VCaP (cell line): ENCODE results near the gene METTL17.

ENCODE experiments used
- H3K27ac ChIP-seq: fragments of 450-650 bp; 2 replicates; pipeline ENCODE4 v1.5.1; 2017
- TF ChIP-seq, protein P1 (sequence below): fragments of 450-650 bp; conservative IDR thresholded peaks from 2 replicates; pipeline ENCODE4 v1.5.1; 2017; ENCODE audit warnings: mild to moderate bottlenecking, moderate library complexity

The METTL17 gene

DNA sequence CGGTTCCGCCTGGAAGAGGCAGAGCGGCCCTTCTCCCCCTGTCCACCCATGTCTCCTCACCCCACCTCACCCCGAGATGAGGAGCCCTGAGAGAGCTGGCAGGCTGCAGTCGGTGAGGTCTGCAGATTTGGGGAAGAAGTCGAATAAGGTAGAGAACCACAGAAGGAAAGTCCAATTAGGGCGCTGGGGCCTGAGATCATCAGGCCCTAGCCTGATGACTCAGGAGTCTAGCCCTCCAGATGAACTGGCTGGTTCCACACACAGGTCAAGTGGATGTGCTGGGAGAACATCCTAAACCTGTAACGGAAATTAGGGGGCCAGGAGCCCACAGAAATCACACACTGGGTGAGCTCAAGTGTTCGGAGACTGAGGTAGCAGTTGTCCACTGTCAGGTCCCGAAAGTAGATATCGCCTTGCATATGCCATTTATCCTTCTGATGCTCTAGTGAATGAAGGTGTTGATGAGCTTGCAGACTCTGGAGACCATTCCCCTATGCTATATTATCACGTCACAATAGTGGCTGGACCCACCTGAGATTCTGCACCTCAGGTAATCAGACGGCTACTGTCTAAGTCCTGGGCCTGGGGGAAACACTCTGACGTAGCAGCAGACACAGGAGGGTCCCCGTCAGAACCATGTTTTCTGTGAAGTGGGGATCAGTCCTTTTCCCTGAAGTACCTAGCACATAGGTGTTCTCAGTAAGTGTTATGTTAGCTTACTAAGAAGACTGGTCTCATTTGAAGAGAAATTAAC is 886 bp upstream of the METTL17 start:
- TF ChIP-seq, protein P1, sequence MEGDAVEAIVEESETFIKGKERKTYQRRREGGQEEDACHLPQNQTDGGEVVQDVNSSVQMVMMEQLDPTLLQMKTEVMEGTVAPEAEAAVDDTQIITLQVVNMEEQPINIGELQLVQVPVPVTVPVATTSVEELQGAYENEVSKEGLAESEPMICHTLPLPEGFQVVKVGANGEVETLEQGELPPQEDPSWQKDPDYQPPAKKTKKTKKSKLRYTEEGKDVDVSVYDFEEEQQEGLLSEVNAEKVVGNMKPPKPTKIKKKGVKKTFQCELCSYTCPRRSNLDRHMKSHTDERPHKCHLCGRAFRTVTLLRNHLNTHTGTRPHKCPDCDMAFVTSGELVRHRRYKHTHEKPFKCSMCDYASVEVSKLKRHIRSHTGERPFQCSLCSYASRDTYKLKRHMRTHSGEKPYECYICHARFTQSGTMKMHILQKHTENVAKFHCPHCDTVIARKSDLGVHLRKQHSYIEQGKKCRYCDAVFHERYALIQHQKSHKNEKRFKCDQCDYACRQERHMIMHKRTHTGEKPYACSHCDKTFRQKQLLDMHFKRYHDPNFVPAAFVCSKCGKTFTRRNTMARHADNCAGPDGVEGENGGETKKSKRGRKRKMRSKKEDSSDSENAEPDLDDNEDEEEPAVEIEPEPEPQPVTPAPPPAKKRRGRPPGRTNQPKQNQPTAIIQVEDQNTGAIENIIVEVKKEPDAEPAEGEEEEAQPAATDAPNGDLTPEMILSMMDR: no peak
- peak overlapping the region; percentile 81 for H3K27ac ChIP-seq

DNA sequence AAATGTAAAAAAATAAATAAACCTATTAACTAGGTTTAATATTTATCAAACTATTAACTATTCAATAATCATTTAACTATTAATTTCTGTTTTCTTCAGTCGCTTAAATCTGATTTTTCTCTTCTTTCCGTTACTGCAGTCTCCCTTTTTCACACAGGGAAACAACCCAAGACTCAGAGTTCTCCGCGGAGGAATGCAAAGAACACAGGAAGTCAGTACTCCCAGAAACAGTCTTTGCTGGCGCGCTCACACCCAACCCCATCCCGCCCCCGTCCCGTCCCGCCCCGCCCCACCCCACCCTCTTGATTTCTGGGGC is 351 bp upstream of the METTL17 start:
- peak overlapping the region; percentile 81 for H3K27ac ChIP-seq
- TF ChIP-seq, protein P1: no peak

DNA sequence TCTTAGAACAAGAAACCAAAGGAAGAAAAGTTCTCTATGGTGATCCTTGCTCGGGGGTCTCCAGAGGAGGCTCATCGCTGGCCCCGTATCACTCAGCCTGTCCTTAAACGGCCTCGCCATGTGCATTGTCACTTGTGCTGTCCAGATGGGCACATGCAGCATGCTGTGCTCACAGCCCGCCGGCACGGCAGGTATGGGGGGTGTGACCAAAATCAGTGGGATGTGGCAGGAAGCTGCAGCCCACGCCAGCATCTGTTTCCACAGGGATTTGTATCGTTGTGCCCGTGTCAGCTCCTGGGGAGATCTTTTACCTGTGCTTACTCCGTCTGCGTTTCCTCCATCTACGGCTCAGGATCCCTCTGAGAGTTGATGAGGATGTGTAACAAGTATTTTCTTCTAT is 6.7 kb downstream of the METTL17 start:
- no peak overlapping the region for H3K27ac ChIP-seq
- TF ChIP-seq, protein P1: no peak

DNA sequence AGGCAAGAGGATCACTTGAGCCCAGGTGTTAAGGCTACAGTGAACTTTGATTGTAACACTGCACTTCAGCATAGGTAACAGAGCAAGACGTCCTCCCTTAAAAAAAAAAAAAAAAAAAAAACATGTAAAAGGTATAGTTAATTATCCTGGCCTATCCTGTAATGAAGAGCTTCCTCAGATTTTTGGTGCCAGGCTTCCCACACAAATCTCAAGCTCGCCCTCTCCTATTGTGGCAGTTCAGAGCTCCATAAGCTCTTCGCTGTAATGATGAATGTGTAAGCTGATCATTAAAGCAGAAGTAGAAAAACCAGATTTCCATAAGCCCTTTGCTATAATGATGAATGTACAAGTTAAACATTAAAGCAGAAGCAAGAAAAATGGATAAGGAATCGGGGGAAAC is 7.3 kb downstream of the METTL17 start:
- TF ChIP-seq, protein P1: no peak
- no peak overlapping the region for H3K27ac ChIP-seq

DNA sequence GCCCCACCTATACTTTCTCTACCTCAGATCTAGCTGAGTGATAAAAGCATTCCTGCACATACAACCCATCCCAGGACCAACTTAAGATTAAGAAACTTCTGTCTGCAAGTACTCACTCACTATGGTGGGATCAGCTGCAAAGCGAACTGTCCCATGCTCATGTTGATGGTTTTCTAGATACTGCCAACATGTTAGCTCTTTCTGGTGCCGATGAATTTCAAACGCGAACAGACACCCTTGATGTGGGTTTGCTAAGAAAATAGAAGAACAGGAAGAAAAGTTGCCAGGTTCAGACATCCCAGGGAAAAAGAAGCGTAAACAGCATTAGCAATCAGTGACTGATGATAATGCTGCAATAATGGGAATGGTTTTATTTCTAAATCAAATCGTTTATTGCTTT is 7.8 kb downstream of the METTL17 start:
- peak overlapping the region; percentile 14; the same call in 1 of the 2 replicates for H3K27ac ChIP-seq
- TF ChIP-seq, protein P1: no peak

DNA sequence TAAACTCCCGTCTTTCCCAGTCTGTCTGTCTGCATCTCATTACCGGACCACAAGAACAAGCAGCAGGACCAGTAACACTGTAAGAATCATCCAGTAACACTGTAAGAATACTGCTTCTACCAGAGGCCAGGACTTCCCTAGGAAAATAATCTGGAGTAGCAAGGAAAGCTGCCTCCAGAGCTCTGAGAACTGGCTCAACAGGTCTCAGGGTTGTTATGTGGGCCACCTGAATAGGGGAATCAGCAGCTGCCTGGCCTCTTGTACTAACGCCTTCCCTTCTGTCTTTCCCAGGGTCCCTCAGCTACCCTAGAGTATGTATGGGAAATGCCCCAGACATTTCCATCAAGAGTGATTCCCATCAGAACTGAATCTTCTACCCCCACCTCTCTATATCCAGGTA is 8.4 kb downstream of the METTL17 start:
- TF ChIP-seq, protein P1: no peak
- peak overlapping the region; percentile 14; the same call in 1 of the 2 replicates for H3K27ac ChIP-seq

DNA sequence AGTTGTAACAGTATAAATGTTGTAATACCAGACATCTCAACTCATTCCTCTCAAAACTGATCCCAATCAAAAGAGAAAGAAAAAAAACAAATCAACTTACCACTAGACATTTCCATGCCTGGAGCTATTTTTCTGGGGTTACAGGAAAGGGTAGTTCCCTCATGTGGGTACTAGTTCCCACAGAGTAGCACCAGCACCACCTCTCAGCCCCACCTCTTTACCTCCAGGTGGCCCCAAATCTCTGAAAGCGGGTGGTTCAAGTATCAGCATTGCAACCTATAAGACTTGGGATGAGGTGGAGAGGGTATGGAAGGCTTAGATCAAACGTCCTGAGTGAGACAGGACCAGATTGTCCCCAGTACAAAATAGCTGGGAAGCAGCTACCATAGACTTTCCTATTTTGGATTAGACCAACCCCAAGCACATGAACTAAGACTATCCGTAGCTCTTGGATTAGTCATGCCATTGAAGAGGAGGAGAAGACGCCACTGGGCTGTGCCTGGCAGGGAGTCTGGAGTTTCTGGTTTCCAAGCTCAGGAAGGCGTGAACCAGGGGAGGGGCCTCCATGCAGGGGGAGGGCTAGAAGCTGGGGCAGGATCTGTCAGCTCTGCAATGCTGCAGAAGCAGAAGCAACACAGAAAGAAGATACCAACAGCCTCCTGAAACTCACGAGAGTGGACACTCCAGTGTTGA is 9.0 kb downstream of the METTL17 start, which contains the start of gene SLC39A2:
SLC39A2 (plus strand) TSS at position 620 of the 693 bp plus-strand sequence. CDS start 154 bp downstream, outside the sequence.
- TF ChIP-seq, protein P1: no peak
- peak within 1 kb of the TSS; percentile 14; the same call in 1 of the 2 replicates for H3K27ac ChIP-seq
